Prostate gland (tissue), 2 donors: ENCODE measurements around the gene ACTN4.

Source experiments
- CTCF ChIP-seq, 4 experiments: fragments of 200-600 bp in 2 of 4; fragments of 450-650 bp in 2 of 4; sonication (generic) in 2 of 4; IDR thresholded peaks; 1 replicate in 3 of 4; 2 replicates in 1 of 4; pipeline ENCODE4 v1.5.1; 2016 to 2019; ENCODE audit warnings: antibody characterized with exemption in 4 of 4, mild to moderate bottlenecking in 2 of 4, moderate library complexity in 2 of 4
- POLR2A ChIP-seq: fragments of 450-650 bp; IDR thresholded peaks from one replicate; pipeline ENCODE4 v1.6.1; 2016; ENCODE audit warnings: antibody characterized with exemption, mild to moderate bottlenecking

GRCh38 chr19:38704488-38705026, 57.1 kb downstream of the ACTN4 start:
- TF ChIP-seq POLR2A (no peak), CTCF (IDR thresholded peaks at IDR 0.05) (no peak)
